ENCODE data around the gene CPZ.

DNA sequence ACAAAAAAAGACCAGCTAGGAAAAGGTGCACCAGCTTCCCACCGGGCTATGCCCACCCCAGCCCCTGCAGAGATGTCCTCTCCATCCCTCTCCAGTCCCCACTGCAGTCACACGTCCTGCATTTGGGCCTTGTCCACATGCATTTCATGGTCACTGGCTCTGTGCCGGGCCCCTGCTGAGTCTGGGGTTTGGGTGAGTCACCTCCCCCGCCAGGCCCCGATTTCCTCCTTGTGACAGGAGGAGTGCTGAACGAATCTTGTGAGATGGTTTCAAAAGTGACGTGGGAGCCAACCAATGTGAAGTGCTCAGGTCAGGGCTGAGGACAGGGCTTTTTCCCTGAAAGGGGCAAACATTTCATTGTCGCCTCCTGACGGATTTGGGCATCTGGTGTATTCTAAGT lies 7.1 kb downstream of the CPZ start:
- TF ChIP-seq, protein P1, sequence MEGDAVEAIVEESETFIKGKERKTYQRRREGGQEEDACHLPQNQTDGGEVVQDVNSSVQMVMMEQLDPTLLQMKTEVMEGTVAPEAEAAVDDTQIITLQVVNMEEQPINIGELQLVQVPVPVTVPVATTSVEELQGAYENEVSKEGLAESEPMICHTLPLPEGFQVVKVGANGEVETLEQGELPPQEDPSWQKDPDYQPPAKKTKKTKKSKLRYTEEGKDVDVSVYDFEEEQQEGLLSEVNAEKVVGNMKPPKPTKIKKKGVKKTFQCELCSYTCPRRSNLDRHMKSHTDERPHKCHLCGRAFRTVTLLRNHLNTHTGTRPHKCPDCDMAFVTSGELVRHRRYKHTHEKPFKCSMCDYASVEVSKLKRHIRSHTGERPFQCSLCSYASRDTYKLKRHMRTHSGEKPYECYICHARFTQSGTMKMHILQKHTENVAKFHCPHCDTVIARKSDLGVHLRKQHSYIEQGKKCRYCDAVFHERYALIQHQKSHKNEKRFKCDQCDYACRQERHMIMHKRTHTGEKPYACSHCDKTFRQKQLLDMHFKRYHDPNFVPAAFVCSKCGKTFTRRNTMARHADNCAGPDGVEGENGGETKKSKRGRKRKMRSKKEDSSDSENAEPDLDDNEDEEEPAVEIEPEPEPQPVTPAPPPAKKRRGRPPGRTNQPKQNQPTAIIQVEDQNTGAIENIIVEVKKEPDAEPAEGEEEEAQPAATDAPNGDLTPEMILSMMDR (conservative IDR thresholded peaks at IDR 0.05; ENCODE audit: low read depth in 2 of 2), result no peak
- TF ChIP-seq, protein P2, sequence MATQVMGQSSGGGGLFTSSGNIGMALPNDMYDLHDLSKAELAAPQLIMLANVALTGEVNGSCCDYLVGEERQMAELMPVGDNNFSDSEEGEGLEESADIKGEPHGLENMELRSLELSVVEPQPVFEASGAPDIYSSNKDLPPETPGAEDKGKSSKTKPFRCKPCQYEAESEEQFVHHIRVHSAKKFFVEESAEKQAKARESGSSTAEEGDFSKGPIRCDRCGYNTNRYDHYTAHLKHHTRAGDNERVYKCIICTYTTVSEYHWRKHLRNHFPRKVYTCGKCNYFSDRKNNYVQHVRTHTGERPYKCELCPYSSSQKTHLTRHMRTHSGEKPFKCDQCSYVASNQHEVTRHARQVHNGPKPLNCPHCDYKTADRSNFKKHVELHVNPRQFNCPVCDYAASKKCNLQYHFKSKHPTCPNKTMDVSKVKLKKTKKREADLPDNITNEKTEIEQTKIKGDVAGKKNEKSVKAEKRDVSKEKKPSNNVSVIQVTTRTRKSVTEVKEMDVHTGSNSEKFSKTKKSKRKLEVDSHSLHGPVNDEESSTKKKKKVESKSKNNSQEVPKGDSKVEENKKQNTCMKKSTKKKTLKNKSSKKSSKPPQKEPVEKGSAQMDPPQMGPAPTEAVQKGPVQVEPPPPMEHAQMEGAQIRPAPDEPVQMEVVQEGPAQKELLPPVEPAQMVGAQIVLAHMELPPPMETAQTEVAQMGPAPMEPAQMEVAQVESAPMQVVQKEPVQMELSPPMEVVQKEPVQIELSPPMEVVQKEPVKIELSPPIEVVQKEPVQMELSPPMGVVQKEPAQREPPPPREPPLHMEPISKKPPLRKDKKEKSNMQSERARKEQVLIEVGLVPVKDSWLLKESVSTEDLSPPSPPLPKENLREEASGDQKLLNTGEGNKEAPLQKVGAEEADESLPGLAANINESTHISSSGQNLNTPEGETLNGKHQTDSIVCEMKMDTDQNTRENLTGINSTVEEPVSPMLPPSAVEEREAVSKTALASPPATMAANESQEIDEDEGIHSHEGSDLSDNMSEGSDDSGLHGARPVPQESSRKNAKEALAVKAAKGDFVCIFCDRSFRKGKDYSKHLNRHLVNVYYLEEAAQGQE (IDR thresholded peaks at IDR 0.05; ENCODE audit: unreplicated experiment), result no peak
- no peak for TF ChIP-seq EZH2 (IDR thresholded peaks at IDR 0.05; ENCODE audit: low read depth, unreplicated experiment)
- no peak for TF ChIP-seq POLR2AphosphoS5 (IDR thresholded peaks at IDR 0.05; ENCODE audit: low read depth)
- no peak for TF ChIP-seq EZH2phosphoT487 (IDR thresholded peaks at IDR 0.05; ENCODE audit: unreplicated experiment)

Measured in GM23338 (cell line).